ENCODE results near the gene AGBL1.

- TF ChIP-seq, protein P1, sequence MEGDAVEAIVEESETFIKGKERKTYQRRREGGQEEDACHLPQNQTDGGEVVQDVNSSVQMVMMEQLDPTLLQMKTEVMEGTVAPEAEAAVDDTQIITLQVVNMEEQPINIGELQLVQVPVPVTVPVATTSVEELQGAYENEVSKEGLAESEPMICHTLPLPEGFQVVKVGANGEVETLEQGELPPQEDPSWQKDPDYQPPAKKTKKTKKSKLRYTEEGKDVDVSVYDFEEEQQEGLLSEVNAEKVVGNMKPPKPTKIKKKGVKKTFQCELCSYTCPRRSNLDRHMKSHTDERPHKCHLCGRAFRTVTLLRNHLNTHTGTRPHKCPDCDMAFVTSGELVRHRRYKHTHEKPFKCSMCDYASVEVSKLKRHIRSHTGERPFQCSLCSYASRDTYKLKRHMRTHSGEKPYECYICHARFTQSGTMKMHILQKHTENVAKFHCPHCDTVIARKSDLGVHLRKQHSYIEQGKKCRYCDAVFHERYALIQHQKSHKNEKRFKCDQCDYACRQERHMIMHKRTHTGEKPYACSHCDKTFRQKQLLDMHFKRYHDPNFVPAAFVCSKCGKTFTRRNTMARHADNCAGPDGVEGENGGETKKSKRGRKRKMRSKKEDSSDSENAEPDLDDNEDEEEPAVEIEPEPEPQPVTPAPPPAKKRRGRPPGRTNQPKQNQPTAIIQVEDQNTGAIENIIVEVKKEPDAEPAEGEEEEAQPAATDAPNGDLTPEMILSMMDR (IDR thresholded peaks at IDR 0.05; ENCODE audit: low read depth, low read length, missing input control) = no peak
- TF ChIP-seq, protein P2, sequence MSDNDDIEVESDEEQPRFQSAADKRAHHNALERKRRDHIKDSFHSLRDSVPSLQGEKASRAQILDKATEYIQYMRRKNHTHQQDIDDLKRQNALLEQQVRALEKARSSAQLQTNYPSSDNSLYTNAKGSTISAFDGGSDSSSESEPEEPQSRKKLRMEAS (IDR thresholded peaks at IDR 0.05) = no peak
- no peak for TF ChIP-seq EGR1 (IDR thresholded peaks at IDR 0.05; ENCODE audit: low read depth in 2 of 2)
- no peak for TF ChIP-seq ZBTB33 (IDR thresholded peaks at IDR 0.05)
- TF ChIP-seq RAD21 (IDR thresholded peaks at IDR 0.05) = no peak
- no peak for TF ChIP-seq ATF3 (IDR thresholded peaks at IDR 0.05)
- TF ChIP-seq REST (IDR thresholded peaks at IDR 0.05) = no peak
- TF ChIP-seq FOXA1 (IDR thresholded peaks at IDR 0.05) = no peak
- no peak for TF ChIP-seq YY1 (IDR thresholded peaks at IDR 0.05)
- no peak for TF ChIP-seq SP1 (IDR thresholded peaks at IDR 0.05)
- TF ChIP-seq JUND (IDR thresholded peaks at IDR 0.05) = no peak
Measured at GRCh38 chr15:86259589-86259988, 179.9 kb downstream of the AGBL1 start.
